GM12873 (cell line): ENCODE results near the gene MACROH2A1.

Experiments
- TF ChIP-seq, protein P1 (sequence below): IDR thresholded peaks from 2 replicates; pipeline ENCODE4 v1.5.1; 2012; ENCODE audit warnings: low read depth, mild to moderate bottlenecking, moderate library complexity, low read length, control low read depth; ENCODE audit not compliant: insufficient read depth; ENCODE audit errors: missing control alignments

MACROH2A1 gene

DNA sequence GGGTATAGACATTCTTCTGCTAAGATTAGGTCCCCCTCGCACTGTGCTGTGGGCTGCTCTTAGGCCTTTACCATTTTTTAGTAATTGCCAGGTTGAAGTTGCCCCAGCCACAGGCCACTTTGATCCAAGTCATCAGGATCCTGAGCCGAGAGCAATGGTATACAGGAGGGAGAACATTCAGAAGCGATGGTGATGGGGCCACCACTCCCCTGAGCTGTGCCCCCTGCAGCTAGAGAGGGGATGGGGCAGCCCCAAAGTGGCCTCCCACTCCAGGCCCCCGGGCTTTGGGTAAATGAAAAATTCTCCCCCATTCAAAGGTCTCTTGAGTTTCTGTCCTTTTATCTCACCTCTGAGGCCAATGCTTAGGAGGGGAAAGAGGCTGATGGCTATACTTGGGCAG is 59.4 kb downstream of the MACROH2A1 start:
- TF ChIP-seq, protein P1, sequence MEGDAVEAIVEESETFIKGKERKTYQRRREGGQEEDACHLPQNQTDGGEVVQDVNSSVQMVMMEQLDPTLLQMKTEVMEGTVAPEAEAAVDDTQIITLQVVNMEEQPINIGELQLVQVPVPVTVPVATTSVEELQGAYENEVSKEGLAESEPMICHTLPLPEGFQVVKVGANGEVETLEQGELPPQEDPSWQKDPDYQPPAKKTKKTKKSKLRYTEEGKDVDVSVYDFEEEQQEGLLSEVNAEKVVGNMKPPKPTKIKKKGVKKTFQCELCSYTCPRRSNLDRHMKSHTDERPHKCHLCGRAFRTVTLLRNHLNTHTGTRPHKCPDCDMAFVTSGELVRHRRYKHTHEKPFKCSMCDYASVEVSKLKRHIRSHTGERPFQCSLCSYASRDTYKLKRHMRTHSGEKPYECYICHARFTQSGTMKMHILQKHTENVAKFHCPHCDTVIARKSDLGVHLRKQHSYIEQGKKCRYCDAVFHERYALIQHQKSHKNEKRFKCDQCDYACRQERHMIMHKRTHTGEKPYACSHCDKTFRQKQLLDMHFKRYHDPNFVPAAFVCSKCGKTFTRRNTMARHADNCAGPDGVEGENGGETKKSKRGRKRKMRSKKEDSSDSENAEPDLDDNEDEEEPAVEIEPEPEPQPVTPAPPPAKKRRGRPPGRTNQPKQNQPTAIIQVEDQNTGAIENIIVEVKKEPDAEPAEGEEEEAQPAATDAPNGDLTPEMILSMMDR: no peak

DNA sequence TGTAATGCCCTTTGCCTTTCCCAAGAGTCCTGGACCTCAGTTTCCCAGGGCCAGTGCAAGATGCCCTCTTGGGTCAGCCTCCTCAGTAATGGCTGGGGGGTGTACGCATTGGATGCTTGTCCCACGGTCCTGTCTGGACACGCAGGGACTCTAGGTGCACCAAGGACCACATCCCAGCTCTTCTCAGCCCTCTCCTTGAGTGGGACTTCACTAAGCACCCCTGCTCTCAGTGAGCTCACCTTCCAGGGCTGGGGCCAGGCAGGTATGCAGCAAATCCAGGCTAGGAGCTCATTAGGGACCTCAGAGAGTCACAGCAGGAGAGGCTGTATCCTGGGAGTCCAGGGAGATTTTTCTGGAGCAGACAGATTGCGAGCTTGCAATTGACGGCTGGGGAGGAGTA is 59.8 kb downstream of the MACROH2A1 start:
- TF ChIP-seq, protein P1: no peak

- TF ChIP-seq, protein P1: no peak
Observed at GRCh38 chr5:135337064-135337463, 62.0 kb downstream of the MACROH2A1 start.

DNA sequence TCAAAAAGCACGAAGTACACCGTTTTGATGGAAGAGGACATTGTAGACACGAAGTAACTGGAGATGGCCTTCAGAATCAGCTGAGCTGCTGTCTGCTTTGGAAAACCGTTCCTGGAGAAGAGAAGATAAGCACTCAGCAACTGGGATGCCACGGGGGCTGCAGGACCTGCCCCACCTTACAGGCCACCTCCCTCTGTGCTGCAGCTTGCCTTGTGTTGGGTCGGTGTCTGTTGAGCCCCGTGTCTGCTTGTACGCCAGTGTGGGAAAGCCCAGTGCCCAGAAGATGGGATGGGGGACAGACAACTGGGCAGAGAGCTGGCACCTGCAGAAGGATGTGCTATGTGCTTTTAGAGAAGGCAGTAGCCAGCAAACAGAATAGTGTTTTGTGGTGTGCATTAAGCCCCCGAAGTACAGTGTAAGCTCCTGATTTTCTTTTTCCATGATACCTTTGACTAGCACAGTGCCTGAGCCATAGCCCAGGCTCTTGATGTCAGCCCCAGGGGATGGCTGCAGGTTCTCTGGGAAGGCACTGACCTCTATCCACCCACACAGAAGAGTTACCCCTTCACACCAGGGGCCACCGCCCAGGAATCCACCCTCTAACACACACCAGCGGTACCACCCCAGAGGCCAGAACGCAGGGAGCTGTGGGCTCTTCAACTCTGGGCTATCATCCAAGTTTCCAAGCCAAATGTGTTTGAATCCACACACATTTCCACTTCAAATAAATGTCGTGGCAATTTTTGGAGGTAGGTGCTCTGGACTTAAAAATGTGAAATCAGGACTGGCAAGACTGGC is 63.8 kb downstream of the MACROH2A1 start:
- TF ChIP-seq, protein P1: no peak

GRCh38 chr5:135333732-135334515 is 65.1 kb downstream of the MACROH2A1 start:
- TF ChIP-seq, protein P1: no peak

DNA sequence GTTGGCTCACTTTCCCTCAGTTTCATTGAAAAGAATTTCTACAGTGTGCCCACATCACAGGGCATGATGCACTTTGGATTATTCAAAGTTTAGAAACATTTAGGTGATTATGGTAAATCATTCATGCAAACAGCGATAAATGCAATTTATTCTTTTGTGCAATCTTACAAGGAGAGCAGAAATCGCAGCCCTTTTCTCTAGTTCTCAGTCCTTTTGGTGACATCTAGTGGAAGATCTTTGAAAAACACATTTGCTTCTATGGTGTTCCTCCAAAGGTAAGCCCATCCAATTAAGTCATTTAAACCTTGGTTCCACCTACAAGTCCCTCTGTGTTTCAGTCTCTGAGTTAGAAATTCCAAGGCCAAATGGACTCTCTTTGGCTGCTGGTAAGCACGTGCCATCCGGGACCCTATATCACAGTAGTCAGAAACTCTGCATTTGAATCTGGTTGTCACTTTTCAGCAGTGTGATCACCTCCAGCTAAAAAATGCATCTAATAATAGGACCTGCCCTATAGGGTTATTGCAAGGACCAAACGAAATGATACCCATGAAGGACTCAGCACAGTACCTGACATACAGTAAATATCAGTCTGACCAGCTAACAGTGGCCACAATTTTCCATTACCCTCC is 66.4 kb downstream of the MACROH2A1 start:
- TF ChIP-seq, protein P1: peak; percentile 58

GRCh38 chr5:135331612-135332011 is 67.4 kb downstream of the MACROH2A1 start:
- TF ChIP-seq, protein P1: no peak
